ENCODE data around the gene ZNF474.

The ZNF474 gene

GRCh38 chr5:122152266-122152900 is 23.0 kb downstream of the ZNF474 start:
- Mint-ChIP-seq H3K36me3 (ENCODE audit: low read depth) (no peaks in the 10 kb centered on the region), H3K9me3 (no peaks in the 10 kb centered on the region), H3K27ac (no peak overlapping the region), H3K4me1 (peaks cover 18% of the 10 kb centered on the region), H3K27me3 (ENCODE audit: low read depth, poor library complexity) (peaks cover 7% of the 10 kb centered on the region), H3K4me3 (no peak overlapping the region)
- TF ChIP-seq, protein P1, sequence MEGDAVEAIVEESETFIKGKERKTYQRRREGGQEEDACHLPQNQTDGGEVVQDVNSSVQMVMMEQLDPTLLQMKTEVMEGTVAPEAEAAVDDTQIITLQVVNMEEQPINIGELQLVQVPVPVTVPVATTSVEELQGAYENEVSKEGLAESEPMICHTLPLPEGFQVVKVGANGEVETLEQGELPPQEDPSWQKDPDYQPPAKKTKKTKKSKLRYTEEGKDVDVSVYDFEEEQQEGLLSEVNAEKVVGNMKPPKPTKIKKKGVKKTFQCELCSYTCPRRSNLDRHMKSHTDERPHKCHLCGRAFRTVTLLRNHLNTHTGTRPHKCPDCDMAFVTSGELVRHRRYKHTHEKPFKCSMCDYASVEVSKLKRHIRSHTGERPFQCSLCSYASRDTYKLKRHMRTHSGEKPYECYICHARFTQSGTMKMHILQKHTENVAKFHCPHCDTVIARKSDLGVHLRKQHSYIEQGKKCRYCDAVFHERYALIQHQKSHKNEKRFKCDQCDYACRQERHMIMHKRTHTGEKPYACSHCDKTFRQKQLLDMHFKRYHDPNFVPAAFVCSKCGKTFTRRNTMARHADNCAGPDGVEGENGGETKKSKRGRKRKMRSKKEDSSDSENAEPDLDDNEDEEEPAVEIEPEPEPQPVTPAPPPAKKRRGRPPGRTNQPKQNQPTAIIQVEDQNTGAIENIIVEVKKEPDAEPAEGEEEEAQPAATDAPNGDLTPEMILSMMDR (IDR thresholded peaks at IDR 0.05), result no peak
- DNase-seq, result no peak

DNA sequence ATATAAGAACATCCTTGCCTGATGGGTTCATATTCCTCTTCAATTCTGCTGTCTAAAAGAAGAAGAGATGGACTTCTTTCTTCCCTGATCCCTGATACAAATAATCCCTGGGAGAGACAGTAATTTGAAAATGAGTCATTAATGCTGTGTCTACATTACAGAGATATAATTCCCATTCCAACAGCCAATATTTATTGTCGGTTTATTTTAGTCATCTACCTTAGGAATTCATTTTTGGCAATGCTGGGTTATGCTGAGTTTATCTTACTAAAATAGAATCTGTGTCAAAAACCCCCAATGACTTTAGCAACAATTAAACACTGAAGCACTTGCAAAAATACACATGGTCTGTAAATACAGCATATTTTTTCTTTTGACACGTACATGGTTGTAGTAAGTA is 23.9 kb downstream of the ZNF474 start:
- H3K4me1 Mint-ChIP-seq, result peaks cover 18% of the 10 kb centered on the region
- no peaks in the 10 kb centered on the region for H3K36me3 Mint-ChIP-seq (ENCODE audit: low read depth)
- no peak overlapping the region for H3K4me3 Mint-ChIP-seq
- H3K9me3 Mint-ChIP-seq, result no peaks in the 10 kb centered on the region
- H3K27me3 Mint-ChIP-seq (ENCODE audit: low read depth, poor library complexity), result peaks cover 4% of the 10 kb centered on the region
- TF ChIP-seq, protein P1 (IDR thresholded peaks at IDR 0.05), result no peak
- no peak for DNase-seq
- no peak overlapping the region for H3K27ac Mint-ChIP-seq

GRCh38 chr5:122153774-122154173 is 24.4 kb downstream of the ZNF474 start:
- Mint-ChIP-seq H3K4me3 (no peak overlapping the region), H3K36me3 (ENCODE audit: low read depth) (no peaks in the 10 kb centered on the region), H3K27ac (no peak overlapping the region), H3K27me3 (ENCODE audit: low read depth, poor library complexity) (peaks cover 5% of the 10 kb centered on the region), H3K9me3 (no peaks in the 10 kb centered on the region), H3K4me1 (peaks cover 18% of the 10 kb centered on the region)
- DNase-seq, result no peak
- TF ChIP-seq, protein P1 (IDR thresholded peaks at IDR 0.05), result no peak

- DNase-seq, result no peak
- TF ChIP-seq, protein P1 (IDR thresholded peaks at IDR 0.05), result no peak
- Mint-ChIP-seq H3K4me3 (no peak overlapping the region), H3K27ac (no peak overlapping the region), H3K36me3 (ENCODE audit: low read depth) (no peaks in the 10 kb centered on the region), H3K27me3 (ENCODE audit: low read depth, poor library complexity) (peaks cover 10% of the 10 kb centered on the region), H3K9me3 (no peaks in the 10 kb centered on the region), H3K4me1 (peaks cover 18% of the 10 kb centered on the region)
Measured at GRCh38 chr5:122154491-122154890, 25.1 kb downstream of the ZNF474 start.

- H3K27ac Mint-ChIP-seq, result no peak overlapping the region
- H3K4me1 Mint-ChIP-seq, result peaks cover 18% of the 10 kb centered on the region
- peaks cover 6% of the 10 kb centered on the region for H3K27me3 Mint-ChIP-seq (ENCODE audit: low read depth, poor library complexity)
- TF ChIP-seq, protein P1 (IDR thresholded peaks at IDR 0.05), result no peak
- no peak for DNase-seq
- H3K4me3 Mint-ChIP-seq, result no peak overlapping the region
- peaks cover under 1% of the 10 kb centered on the region for H3K9me3 Mint-ChIP-seq
- no peaks in the 10 kb centered on the region for H3K36me3 Mint-ChIP-seq (ENCODE audit: low read depth)
Measured at GRCh38 chr5:122154910-122155309, 25.6 kb downstream of the ZNF474 start.

GRCh38 chr5:122155546-122155945 is 26.2 kb downstream of the ZNF474 start:
- Mint-ChIP-seq H3K27ac (no peak overlapping the region), H3K36me3 (ENCODE audit: low read depth) (no peaks in the 10 kb centered on the region), H3K4me1 (peaks cover 18% of the 10 kb centered on the region), H3K27me3 (ENCODE audit: low read depth, poor library complexity) (peaks cover 6% of the 10 kb centered on the region), H3K9me3 (peaks cover 3% of the 10 kb centered on the region), H3K4me3 (no peak overlapping the region)
- TF ChIP-seq, protein P1 (IDR thresholded peaks at IDR 0.05), result no peak
- DNase-seq, result no peak

All from nephron progenitor cell (in vitro differentiated cells).